Right cardiac atrium (tissue), 5 donors: ENCODE measurements around the gene RTTN. TPM values are rescaled to one million over a fixed set of nuclear protein-coding genes. Genes with fewer than 3 reads are reported as not detected.

ENCODE experiments used
- ATAC-seq, 2 donors: fragments of 200-7000 bp; cut with Tn5 transposase; one replicate each; pipeline versions ENCODE4 v1.8.0 to v1.9.1; 2020; ENCODE audit warnings: moderate library complexity in 2 of 2, mild to moderate bottlenecking in 1 of 2
- DNase-seq, 3 donors: peaks; one replicate each; pipeline ENCODE4 v3.0.0-alpha.2; 2020
- H3K27ac ChIP-seq: one replicate; pipeline ENCODE4 v1.5.1; 2013; ENCODE audit warnings: mild to moderate bottlenecking, low read length, control low read depth, moderate library complexity
- H3K27me3 ChIP-seq: one replicate; pipeline ENCODE4 v1.6.1; 2013; ENCODE audit not compliant: control insufficient read depth, insufficient read depth
- H3K4me1 ChIP-seq: one replicate; pipeline ENCODE4 v1.6.1; 2013; ENCODE audit warnings: low read length; ENCODE audit not compliant: control insufficient read depth, insufficient read depth
- H3K4me3 ChIP-seq: one replicate; pipeline ENCODE4 v1.5.1; 2013; ENCODE audit warnings: low read length, control low read depth
- H3K9me3 ChIP-seq: one replicate; pipeline ENCODE4 v1.6.1; 2013; ENCODE audit warnings: low read length; ENCODE audit not compliant: control insufficient read depth
- WGBS: extraction: QIAGEN DNeasy Blood & Tissue Kit; methylation state at CpG from one replicate; pipeline ENCODE4 v1.1.7; 2013; 5-methylcytosine and 5-hydroxymethylcytosine counted together
- intact Hi-C, 4 donors: fragments of 100-400 bp; cut with DNase I; formaldehyde crosslinking; loops; one replicate each; pipeline versions ENCODE4 v1.11.0 to v1.14.0; 2022 to 2023
- polyA plus RNA-seq: library from polyadenylated mRNA; stranded (reverse); fragments of 200-250 nt; gene quantifications from one replicate; pipeline ENCODE4 v1.2.3, GENCODE V29; 2013
- total RNA-seq, 4 donors: library from RNA; stranded (reverse); fragmentation: NEBNext Ultra II Directional; extraction: Animal tissue kit (Norgen Biotek cat#: 25700); gene quantifications; one replicate each; pipeline ENCODE4 v1.2.1, GENCODE V29; 2021
- donor health status: healthy with polysubstance abuse.
- donor health status: DM: no; HTN: yes; CAD: no.
- donor health status: DM: no; HTN: no; CAD: no.
- donor health status: DM: no; HTN: yes; CAD: no; lungs with severe emphysema.
- donor health status: DM: yes; HTN: yes; CAD: no.

The RTTN gene
- total and polyA plus RNA-seq, 5 donors: 3.8 to 7.9 (median 6.9) TPM

GRCh38 chr18:70181725-70182124 is 23.8 kb downstream of the RTTN start:
- ATAC-seq: no peak
- no peak overlapping the region for H3K27ac ChIP-seq
- no peaks in the 10 kb centered on the region for H3K27me3 ChIP-seq
- H3K4me1 ChIP-seq: no peaks in the 10 kb centered on the region
- H3K9me3 ChIP-seq: no peaks in the 10 kb centered on the region
- H3K4me3 ChIP-seq: no peak overlapping the region
- no peak for DNase-seq
- intact Hi-C loops: no loop called here

GRCh38 chr18:70181015-70181414 is 24.5 kb downstream of the RTTN start:
- Histone ChIP-seq H3K4me3 (no peak overlapping the region), H3K27ac (no peak overlapping the region), H3K27me3 (no peaks in the 10 kb centered on the region), H3K4me1 (no peaks in the 10 kb centered on the region), H3K9me3 (no peaks in the 10 kb centered on the region)
- DNase-seq: no peak
- intact Hi-C loops: no loop called here
- ATAC-seq: no peak
- 80% methylated on average over 1 of the region's 1 CpG for WGBS

DNA sequence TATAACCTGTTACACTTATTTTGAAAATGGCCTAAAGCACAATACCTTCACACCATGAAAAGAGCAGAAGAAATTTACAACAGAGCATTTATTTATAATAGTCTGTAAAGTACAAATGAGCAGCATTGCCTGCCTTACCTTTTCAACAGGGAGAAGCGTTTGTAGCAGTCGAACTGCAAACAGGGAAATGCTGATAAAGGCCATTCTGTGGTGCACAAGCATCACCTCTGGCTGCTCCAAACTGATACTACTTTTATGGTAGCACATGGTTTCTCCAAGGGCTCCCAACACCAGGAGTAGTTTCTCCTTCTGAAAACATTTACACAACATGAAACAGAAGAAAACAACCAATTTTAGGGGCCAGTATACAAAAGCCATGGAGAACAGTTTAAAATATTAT is 28.9 kb downstream of the RTTN start:
- Histone ChIP-seq H3K27me3 (no peaks in the 10 kb centered on the region), H3K9me3 (no peaks in the 10 kb centered on the region)
- WGBS: 68% methylated on average over 2 of the region's 2 CpGs

GRCh38 chr18:70175216-70175615 is 30.3 kb downstream of the RTTN start:
- Histone ChIP-seq H3K4me1 (no peaks in the 10 kb centered on the region), H3K9me3 (no peaks in the 10 kb centered on the region), H3K27ac (no peak overlapping the region), H3K4me3 (no peak overlapping the region), H3K27me3 (no peaks in the 10 kb centered on the region)
- ATAC-seq (no peak), DNase-seq (no peak)
- WGBS: 90% methylated on average over 2 of the region's 2 CpGs
- intact Hi-C loops: no loop called here

More for the DNA sequence above, 28.9 kb downstream of the RTTN start:
- Histone ChIP-seq H3K27ac (no peak overlapping the region), H3K4me1 (no peaks in the 10 kb centered on the region), H3K4me3 (no peak overlapping the region)
- ATAC-seq: no peak
- DNase-seq: no peak
- intact Hi-C loops: no loop called here

GRCh38 chr18:70172225-70172624 is 33.3 kb downstream of the RTTN start:
- DNase-seq (no peak), ATAC-seq (no peak)
- Histone ChIP-seq H3K27ac (no peak overlapping the region), H3K4me1 (no peaks in the 10 kb centered on the region), H3K27me3 (no peaks in the 10 kb centered on the region), H3K9me3 (no peaks in the 10 kb centered on the region), H3K4me3 (no peak overlapping the region)
- intact Hi-C loops: no loop called here

DNA sequence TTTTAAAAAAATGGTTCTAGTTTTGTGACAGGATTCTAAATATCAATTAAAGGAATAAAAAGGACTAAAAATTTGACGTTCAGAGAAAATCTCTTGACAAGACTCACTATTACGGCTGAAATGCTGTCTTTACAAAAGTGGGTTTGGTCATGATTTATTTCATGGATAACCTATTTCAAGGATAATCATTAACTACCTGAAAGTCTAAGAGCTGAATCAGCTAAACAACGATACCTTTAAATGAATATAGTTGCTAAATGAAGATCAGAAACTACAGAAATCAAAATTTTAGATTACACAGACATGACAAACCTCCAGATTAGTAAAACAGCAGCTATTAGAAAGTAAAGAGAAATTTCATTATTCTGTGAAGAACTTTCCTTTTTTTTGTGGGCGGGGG is 35.7 kb downstream of the RTTN start:
- no peak for ATAC-seq
- Histone ChIP-seq H3K27ac (no peak overlapping the region), H3K27me3 (no peaks in the 10 kb centered on the region), H3K4me1 (no peaks in the 10 kb centered on the region), H3K9me3 (no peaks in the 10 kb centered on the region), H3K4me3 (no peak overlapping the region)
- intact Hi-C loops: no loop called here
- no peak for DNase-seq
- WGBS: 96% methylated on average over 4 of the region's 4 CpGs

GRCh38 chr18:70166668-70167067 is 38.8 kb downstream of the RTTN start:
- H3K27me3 ChIP-seq: no peaks in the 10 kb centered on the region
- H3K27ac ChIP-seq: no peak overlapping the region
- DNase-seq (no peak), ATAC-seq (no peak)
- WGBS: 66% methylated on average over 3 of the region's 3 CpGs
- H3K4me1 ChIP-seq: no peaks in the 10 kb centered on the region
- intact Hi-C loops: no loop called here
- H3K9me3 ChIP-seq: no peaks in the 10 kb centered on the region
- no peak overlapping the region for H3K4me3 ChIP-seq

DNA sequence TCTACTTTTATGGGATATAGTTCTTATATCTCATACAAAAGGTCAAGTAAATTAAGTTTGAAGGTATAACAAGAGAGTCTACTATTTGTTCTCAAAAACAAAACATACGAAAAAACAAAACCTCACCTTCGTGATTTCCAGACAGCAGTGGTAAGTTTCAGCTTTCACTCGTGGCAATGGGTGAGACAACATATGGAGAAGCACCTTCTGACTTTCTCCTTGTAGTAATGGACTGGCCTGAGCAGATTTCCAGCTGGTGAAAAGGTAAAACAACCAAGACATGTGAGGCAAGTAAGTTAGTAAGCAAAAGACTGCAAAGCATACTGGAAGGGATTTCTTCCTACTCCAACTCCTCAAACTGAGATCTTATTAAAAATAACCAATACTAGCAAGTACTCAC is 39.6 kb downstream of the RTTN start:
- Histone ChIP-seq H3K4me3 (no peak overlapping the region), H3K27ac (no peak overlapping the region), H3K9me3 (no peaks in the 10 kb centered on the region), H3K4me1 (no peaks in the 10 kb centered on the region), H3K27me3 (no peaks in the 10 kb centered on the region)
- intact Hi-C loops: no loop called here
- no peak for DNase-seq
- 89% methylated on average over 3 of the region's 3 CpGs for WGBS
- no peak for ATAC-seq

DNA sequence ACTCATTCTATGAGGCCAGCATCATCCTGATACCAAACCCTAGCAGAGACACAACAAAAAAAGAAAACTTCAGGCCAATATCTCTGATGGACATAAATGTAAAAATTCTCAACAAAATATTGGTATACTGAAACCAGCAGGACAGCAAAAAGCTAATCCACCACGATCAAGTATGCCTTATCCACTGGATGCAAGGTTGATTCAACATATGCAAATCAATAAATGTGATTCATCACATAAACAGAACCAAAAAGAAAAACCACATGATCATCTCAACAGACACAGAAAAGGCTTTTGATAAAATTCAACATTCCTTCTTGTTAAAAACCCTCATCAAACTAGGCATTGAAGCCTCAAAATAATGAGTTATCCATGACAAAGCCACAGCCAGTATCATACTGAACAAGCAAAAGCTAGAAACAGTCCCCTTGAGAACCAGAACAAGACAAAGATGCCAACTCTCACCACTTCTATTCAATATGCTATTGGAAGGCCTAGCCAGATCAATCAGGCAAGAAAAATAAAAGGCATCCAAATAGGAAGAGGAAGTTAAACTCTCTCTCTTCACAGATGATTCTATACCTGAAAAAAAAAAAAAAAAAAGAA is 45.3 kb downstream of the RTTN start:
- 95% methylated on average over 1 of the region's 1 CpG for WGBS
- Histone ChIP-seq H3K9me3 (no peaks in the 10 kb centered on the region), H3K27ac (no peak overlapping the region), H3K4me3 (no peak overlapping the region), H3K27me3 (no peaks in the 10 kb centered on the region), H3K4me1 (no peaks in the 10 kb centered on the region)
- DNase-seq (no peak), ATAC-seq (no peak)
- intact Hi-C loops: no loop called here

- no peak overlapping the region for H3K27ac ChIP-seq
- DNase-seq (no peak), ATAC-seq (no peak)
- no peaks in the 10 kb centered on the region for H3K4me1 ChIP-seq
- intact Hi-C loops: no loop called here
- H3K27me3 ChIP-seq: no peaks in the 10 kb centered on the region
- no peaks in the 10 kb centered on the region for H3K9me3 ChIP-seq
- WGBS: 98% methylated on average over 3 of the region's 3 CpGs
- H3K4me3 ChIP-seq: no peak overlapping the region
These were observed 46.3 kb downstream of the RTTN start for GRCh38 chr18:70158992-70159717.

DNA sequence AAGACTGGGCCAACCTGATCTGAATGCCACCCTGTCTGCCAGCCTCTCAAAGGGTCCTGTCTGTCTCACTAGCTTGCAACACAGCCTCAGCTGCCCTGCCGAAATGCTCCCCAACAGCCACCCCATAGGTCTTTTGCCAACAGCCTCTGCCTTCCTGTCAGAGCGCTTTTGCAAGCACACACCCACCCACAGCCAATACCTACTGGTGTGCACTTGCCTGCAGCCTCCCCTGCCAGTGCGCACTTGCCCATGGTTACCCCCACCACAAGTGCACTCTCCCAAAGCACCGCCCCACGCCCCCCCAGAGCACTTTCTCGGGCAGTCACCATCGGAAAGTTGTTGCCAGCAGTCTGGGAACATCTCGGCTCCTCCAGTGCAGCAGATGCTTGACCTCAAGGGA is 48.6 kb downstream of the RTTN start:
- H3K9me3 ChIP-seq: no peaks in the 10 kb centered on the region
- no peak overlapping the region for H3K4me3 ChIP-seq
- WGBS: 96% methylated on average over 8 of the region's 8 CpGs
- no peaks in the 10 kb centered on the region for H3K27me3 ChIP-seq
- no peak overlapping the region for H3K27ac ChIP-seq
- no peaks in the 10 kb centered on the region for H3K4me1 ChIP-seq
- no peak for DNase-seq
- intact Hi-C loops: no loop called here
- no peak for ATAC-seq
